HG03575 (cell line): ENCODE measurements around the gene TBRG4.

ENCODE experiments used
- ATAC-seq: cut with Tn5 transposase; IDR thresholded peaks from one replicate; pipeline ENCODE4 v1.9.1; 2021; ENCODE audit not compliant: unreplicated experiment, insufficient number of reproducible peaks, low FRiP score; ENCODE audit errors: extremely low read depth

TBRG4 gene

DNA sequence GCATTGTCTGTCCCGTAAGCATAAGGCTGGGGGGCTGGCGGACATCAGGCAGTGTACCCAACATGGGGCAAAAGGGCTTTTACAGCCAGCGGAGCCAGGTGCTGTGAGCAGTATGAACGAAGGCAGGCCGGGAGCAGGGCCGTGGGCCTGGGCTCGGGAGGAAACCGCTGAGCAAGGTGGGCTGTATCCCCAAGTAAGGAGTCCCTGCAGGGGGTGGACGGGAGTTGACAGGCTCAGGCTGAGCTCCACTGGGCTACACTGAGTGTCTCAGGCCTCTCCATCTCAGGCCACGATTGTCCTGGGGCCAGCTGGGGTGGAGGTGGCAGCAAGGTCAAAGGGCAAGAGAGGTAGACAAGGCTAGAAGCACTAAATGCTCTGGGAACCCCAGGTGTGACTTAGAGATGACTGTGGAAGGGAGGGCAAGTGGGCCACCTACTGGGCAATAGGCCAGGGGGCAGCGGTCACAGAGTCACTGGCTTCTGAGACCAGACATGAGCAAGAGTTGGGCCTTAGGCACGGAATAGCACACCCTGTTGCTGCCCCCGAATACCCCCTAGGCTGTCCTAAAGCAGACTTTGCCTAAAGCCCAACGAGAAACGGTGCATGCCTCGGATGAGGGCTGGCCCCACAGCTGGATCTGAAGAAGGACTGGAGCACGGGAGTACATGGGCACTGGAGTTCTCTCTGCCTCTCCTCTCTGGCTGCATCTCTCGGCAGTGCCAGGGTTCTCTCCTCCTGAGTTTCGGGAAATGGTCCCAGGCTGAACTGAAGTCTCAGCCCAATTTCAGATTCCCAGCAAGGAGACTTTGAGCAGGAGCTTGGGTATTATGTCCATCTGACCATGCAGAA, 35.3 kb upstream of the TBRG4 start:
- ATAC-seq = no peak

DNA sequence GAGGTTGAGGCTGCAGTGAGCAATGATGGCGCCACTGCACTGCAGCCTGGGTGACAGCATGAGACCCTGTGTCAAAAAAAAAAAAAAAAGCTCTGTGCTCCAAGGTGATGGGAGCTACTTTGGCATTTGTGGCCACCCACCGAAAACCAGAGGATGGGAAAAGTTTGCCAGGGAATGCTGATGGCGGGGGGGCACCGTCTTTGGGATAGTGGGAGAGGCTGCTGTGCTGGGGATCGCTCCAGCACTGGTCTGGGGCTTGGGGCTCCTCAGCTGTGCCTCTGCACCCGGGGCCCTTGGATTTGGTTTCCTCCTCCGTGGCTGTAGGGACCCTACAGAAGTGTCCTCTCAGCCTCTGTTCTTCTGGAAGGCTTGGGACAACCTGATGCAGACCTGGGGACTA, 34.4 kb upstream of the TBRG4 start:
- ATAC-seq = no peak

DNA sequence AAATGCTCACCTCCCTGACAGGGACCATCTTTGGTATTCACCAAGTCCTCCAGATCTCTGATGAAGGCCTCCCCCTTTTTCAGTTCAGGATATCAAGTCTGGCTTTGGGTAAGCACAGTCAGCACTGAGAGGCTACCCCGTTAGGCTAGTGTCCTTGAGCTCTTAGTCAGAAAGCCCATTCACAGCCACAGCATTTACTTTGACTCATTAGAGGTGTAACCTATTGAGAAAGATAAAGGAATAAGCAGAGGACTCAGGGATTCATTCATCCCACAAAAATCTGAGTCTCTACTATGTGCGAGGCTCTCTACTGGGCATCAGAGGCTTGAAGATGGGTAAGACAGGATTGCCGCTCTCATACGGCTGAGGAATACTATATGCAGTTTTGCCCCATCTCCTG, 32.1 kb upstream of the TBRG4 start:
- no peak for ATAC-seq

DNA sequence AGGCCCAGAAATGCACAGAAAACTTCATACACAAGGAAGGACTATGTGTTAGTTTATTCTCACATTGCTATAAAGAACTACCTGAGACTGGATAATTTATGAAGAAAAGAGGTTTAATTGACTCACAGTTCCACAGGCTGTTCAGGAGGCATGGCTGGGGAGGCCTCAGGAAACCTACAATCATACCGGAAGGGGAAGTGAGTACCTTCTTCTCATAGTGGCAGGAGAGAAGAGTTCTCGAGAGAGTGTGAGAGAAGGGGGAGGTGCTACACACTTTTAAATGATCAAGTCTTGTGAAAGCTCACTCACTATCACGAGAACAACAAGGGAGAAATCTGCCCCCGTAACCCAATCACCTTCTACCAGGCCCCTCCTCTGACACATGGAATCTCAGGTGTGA, 29.3 kb upstream of the TBRG4 start:
- no peak for ATAC-seq

- ATAC-seq = no peak
Measured at GRCh38 chr7:45138433-45139267, 27.2 kb upstream of the TBRG4 start.

GRCh38 chr7:45136106-45137060, 24.9 kb upstream of the TBRG4 start:
- no peak for ATAC-seq

GRCh38 chr7:45133877-45134276, 22.4 kb upstream of the TBRG4 start:
- no peak for ATAC-seq

DNA sequence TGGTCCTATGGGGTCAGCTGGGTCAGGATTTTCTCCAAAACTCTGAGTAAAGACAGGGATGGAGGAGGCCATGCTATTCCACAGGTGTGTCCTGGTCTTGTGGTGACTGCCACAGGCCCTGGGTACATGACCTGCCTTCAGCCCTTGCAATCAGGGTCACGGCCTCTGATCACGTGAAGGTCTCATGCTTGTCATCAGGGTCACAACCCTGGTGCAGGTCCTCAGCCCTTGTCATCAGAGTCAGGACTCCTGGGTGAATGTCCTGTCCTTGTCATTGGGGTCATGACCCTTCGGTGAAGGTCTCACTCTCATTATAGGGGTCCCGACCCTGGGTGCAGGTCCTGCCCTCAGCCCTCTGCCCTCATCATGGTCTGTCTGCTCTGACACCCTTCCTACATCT, 21.9 kb upstream of the TBRG4 start:
- ATAC-seq = no peak

GRCh38 chr7:45132708-45133320, 21.3 kb upstream of the TBRG4 start:
- no peak for ATAC-seq

GRCh38 chr7:45131891-45132290, 20.4 kb upstream of the TBRG4 start:
- no peak for ATAC-seq

DNA sequence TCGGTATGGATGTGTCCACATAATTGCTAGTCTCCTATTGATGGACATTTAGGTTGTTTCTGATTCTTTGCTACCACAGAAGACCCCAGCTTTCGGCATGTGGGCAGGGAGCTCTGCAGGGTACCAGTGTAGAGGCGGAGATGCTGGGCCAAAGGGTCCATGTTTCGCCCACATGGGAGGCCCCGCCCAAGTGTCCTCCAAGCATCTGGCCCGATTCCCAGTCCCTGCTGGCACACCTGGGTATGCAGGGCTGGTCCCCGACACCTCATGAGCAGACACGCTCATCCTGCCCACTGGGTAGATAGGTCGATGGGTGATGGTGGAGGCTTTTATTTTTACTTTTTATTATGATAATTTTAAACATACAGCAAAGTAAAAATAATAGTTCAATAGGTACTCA, 19.4 kb upstream of the TBRG4 start:
- no peak for ATAC-seq

DNA sequence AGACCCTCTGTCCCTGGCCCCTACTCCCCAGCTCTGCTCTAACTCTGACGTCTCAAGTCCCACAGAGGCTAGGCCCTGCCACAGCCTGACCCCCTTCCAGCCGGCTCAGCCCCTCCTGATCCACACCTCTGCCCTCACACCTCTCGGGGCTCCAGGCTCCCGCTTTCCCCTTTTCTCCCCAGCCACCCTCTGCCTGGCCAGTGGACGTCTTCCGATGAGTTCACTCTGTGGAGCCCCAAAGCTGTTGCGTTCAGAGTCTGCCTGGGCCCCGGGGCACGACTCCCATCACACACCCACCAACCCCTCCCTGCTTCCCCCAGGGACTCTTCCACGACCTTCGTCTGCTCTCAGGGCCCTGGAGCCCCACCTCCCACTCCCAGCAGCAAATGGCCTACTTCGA, 18.4 kb upstream of the TBRG4 start:
- no peak for ATAC-seq

GRCh38 chr7:45129181-45129800, 17.8 kb upstream of the TBRG4 start:
- ATAC-seq = no peak

DNA sequence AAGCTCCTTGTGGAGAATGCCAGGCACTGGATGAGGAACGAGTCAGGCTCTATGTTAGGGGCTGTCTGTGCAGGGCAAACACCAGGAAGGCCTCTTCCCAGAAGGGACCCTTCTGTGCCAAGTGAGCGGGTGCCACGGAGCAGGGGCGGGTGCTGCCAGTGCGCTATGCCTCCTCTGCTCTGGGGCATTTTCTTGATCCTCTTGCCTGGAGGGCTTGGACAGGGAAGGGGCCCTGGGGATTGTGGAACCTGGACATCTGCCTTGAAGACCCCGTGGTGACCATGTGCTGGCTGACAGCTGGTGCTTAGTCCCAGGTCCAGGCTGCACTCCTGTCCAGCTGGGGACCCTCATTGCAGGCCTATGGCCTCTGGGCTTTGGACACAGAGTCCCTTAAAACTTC, 15.4 kb upstream of the TBRG4 start:
- no peak for ATAC-seq

- ATAC-seq = no peak
Measured at GRCh38 chr7:45126201-45126600, 14.7 kb upstream of the TBRG4 start.

DNA sequence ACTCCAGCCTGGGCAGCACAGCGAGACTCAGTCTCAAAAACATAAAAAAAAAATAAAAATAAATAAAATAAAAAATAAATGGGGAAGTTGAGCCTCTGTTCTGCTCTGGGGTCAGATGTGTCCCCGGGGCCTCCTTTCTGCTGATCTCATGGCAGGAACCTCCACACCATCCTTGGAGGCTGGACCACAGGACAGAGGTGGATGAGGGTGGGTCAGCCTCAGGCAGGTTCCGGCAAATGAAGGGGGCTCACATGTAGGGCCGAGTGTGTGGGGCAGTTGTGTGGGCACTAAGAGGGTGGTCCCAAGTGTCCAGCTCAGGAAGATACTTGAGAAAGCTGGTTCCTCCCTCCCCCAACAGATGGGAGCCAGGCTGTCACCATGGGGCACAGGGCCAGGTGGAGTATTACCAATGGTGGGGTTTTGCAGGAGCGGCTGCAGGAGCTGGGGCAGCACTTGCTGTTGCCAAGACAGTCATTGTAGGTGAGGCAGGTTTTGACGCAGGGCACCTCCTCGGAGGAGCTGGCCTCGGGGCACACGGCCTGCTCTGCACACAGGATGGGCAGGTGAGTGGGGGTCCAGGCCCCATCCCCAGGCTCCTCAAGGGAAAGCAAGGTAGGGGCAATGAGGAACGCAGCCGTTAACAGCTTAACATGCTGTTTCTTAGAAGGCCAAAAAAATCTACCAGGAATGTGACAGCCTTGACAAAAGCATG, 13.9 kb upstream of the TBRG4 start:
- ATAC-seq = no peak

DNA sequence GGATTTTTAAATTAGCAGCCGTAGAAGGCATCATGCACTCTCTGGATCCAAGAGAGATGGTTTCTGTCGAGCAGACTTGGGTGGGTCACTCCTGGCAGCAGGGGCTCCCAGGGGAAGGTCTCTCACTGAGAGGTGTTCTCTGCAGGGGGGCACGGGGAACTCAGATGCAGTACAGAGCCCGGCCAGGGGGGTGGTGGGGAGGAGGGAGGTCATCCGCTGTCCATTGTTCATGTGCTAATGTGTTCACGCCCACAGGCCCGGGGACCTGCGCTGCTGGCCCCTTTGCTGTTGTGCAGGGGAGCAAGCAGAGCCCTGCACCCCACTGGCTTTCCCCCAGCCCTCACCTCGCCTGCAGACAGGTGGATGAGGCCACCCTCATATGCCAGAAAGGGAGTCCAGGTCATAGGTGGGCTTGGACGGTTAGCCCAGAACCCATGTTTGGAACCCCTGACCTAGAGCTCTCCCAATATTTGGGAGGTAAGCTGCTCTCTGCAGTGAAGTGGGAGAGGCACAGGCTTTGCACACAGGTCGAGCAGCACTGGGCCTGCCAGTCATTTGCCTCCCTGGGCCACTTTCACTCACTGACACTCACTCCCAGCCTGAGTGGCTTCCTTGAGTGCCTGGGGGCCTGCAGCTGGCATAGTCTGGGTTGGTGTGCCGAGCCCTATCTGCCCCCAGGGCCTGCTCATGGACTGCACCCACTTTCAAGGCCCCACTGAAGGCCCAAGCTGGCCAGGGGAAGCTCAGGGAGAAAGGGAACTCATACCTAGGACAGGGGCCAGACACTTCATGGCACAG, 12.6 kb upstream of the TBRG4 start:
- no peak for ATAC-seq
